ENCODE data around the gene TRERF1.
A peak's percentile ranks its signal among the peaks of the same experiment; 100 is the strongest.

TRERF1 gene

DNA sequence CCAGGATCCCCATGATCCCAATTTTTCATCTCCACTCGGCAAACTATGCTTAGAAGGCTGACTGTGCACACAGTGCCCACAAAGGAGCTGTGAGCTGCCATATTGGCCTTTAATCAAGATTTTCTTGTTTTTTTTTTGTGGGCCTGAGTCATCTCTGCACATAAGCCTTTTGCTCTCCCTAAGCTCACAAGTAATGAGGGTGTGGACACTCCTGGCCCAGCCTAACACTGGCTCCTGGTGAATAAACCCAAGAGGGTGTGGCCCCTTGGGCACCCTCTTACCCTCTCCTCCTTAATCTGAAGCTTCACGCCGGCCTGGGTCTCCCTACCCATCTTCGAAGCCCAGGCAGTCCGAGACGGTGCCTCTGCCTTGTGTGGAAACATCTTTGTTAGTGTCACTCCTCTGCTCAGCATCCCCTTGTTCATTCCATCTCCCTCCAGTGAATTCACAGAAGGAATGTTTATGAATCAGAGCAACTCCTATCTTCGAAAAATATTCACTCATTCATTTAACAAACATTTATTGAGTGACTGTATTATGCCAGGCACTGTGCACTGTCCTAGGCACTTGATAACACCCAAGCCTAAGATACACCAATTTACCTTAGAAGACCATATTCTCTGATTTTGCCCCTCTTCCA, 211.9 kb downstream of the TRERF1 start:
- DNase-seq: peak; percentile 44

DNA sequence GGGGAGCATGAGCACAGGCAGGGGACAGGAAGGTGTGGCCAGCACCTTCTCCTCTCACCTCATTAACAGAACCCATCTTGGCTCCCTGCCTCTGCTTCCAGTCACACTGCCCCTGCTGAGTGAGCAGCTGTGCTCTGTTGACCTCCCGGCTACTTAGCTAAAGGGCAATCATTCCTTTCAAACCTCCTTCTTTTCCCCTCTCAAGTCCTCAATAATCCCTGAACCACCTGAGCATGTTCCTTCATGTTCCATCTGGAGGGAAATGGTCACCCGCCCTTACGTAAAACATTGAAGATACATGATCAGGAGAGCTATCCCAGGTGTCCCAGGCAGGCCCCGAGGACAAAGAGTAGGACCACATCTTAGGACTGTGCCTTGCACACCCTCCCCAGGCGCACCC, 212.4 kb downstream of the TRERF1 start:
- peak; percentile 87 for DNase-seq

DNA sequence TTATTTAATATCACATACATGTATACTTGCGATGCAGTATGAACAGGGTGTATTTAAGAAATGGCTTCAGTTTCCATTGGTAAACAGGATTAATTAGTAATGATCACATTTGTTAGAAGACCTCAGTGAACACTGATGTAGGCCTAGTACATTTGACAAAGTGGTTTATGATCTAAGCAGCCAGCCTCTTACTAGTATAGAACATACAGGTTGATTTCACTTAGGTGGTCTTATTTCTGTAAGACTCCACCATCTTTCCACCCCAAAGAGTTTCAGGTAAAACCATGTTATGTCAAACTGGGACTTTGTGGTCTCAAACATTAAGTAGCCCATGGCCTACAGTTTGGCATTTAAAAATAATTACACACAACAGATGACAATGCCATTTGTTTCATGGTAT, 213.9 kb downstream of the TRERF1 start:
- DNase-seq: no peak

DNA sequence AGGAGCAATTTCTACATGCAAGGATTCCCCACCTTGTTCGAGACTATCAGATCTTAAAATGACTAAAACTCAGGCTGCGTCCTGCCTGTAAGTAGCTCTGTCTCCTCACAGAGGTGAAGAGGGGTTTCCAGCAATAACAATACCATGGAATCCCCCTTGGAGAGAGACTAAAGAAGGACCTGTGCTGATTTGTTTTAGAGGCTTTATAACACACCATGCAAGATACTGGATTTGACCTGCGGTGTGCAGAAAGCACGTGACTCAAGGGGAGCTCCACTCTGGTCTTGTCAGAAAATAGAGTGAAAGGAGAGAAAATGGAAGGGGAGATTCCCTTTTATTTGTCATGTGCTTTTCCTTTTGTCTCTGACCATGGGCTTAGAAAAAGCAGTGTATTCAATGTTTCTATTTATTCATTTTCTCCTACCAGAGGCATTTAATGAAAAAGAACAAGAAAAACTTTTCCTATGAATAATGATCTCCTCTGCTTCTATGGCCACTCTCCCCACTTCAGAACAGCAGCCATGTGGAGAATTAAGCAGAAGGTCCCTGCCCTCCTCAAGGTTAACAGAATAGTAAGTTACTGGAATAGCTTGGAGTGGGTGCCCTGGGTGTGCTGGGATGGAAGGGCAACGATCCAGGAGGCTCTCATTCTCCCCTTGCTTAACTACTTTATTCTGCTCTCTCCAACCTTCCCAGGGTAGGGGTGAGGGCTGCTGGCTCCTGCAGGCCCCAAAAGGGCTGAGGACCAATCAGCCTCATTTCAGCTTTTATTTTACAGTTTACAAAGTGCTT, 214.8 kb downstream of the TRERF1 start:
- DNase-seq: no peak

DNA sequence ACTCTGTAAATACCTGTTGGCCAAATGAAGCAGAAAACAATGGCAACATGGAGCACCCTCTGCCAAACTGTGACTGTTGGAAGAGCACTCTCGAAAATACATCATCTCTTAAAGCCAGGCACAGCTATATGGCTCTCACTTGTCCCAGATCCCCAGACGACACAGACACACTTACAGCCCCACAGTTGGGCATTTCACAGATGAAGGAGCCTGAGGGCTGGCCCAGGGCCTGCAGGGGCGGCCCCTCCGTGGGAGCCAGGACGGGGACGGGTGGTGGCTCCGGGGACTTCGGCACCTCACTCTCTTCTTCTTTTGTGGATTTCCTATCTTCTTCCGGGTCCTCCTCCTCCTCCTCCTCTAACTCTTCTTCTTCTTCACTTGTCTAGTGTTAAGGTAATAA, 215.7 kb downstream of the TRERF1 start:
- no peak for DNase-seq

DNA sequence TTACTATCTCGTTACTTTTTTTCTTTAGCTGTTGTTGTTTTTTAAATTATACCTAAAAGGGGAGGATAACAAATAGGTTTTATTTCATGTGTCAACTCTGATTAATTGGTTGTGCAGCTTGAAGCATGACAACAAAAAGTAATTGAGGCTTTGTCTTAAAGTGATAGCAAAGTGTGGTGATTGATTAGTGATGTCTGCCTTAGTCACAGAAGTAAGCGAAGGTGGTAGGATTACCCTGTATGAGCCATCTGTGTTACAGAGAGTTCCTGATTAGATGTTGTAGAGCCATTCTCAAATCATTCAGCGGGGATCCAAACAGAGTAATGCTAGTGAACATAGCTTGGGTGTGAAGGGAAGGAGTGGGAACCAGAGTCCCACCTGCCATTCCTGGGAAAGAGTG, 219.7 kb downstream of the TRERF1 start:
- no peak for DNase-seq

DNA sequence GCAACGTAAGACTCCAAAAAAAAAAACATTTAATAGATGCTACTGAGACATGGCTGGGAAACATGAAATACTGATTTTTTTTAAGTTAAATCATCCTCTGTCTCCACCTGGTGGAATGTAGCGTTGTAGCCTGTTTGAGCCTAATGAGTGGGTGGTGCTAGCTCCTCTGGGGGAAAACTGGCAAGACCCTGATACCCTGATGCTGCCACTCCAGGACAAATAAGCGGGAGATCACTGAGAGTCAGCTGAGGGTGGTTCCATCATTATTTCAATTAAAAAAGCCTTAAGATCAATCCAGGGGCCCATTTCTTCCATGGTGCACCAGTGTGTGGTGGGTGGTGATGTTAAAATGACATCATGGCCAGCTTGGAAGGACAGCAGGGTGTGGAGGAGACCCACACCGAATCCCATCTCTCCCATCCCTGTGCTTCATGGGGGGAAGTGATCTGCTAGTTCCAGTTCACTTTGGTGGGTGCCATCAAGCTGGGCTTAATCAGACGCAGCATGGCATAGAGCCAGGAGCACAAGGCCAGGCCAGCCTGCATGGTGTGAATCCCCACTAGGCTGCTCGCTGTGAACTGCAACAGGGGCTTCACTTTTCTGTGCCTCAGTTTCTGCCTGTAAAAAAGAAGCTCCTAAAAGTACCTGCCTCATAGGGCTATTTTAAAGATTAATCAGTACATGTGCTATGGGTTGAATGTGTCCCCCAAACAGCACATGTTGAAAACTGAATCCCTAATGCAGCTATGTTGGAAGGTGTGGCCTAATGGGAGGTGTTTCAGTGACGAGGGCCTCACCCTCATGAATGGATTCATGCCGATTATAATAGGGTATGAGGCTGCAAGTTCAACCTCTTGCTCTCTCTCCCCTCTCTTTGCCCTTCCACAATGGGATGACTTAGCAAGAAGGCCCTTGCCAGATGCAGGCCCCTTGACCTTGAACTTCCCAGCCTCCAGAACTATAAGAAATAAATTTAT, 221.1 kb downstream of the TRERF1 start:
- DNase-seq: no peak

DNA sequence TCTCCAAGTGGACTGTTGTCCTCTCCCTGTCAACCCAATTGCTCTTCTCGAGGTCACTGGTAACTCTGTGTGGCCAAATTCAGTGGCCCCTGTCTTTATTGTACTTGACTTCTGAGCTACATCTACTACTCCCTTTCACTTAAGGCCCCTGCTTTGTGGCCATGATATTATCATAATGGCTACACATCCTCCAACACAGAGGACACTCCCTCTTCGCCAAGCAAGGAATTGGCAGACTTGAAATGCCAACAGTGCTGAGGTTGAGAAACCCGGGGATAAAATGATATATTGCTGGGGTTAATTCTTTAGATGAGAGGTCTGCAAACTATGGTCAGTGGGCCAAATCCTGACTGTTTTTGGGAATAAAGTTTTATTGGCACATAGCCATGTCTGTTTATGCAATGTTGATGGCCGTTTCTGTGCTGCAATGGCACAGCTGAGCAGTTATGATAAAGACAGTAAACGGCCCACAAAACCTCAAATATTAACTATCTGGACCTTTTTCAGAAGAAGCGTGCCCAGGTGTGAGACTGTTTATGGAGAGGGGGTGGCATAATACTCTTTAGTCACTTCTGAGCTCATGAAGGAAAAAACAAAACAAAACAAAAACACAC, 222.1 kb downstream of the TRERF1 start:
- DNase-seq: no peak

DNA sequence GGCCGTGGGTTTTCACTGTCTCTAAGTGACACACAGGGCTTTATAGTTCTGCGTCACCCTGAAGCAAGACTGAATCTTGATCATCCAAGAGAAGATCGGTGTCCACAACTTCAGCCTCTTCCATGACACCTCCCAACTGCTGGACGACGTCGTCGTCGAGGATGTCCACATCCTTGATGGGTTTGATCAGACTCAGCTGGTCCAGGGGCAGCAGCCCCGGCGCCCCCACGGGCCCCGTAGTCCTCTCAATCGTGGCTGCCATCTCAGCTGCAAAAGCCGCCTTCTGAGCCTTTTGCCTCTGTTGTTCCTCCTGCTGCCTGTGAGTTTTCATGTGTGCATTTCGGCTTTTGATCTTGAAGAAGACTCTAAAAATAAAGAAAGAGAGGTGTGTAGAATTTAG, 223.4 kb downstream of the TRERF1 start:
- no peak for DNase-seq

DNA sequence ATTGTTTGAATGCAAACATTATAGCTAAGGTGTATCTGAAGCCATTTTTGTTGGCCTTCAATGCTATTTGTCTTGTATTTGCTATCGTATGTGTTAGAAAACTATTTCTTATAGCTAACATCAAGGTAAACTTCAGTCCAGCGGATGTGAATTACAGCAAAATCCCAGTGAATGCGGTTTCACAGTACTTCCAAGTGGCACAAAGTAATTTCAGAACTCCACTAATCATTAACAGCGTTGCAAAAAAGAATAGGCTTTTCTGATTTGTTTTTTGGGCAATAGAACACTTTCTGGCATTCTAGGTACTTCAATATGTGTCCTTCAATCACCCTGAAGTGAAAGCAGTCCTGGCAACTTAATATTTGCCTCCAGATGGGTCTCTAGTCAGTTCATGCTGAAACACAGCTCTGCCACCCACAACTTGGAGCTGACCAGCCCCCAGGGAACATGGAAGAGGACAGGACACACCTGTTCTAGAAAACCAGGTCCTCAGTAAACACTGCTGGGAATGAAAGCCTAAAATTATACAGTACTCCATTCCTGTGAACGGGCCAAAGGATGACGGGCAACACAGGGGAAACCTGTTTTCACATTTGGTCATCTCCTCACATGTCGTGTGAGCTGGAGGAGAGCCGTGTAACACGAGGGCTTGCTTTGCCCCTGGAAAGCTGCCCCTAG, 224.4 kb downstream of the TRERF1 start:
- no peak for DNase-seq

DNA sequence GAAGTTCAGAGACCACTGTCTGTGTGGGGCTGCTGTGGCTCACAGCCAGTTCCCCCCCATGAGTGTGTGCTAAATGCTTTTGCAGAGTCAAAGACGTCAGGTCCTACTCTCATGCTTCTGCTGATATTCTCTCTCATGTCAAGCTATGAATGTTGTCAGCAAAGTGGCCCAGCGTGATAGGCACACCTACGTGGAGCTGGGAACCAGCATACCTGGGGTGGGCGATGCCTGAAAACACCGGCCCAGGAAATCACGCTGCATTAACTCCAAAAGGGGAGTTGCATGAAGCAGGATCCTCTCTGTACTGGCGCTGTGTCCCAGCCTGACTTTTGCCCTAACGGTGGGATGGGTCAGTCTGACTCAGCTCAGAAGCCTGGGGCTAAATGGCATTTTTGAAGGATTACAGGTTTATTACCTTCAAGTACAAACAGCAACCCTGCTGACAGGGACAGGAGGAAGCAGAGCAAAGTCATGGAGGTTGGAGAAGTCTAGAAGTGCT, 225.0 kb downstream of the TRERF1 start:
- DNase-seq: no peak

DNA sequence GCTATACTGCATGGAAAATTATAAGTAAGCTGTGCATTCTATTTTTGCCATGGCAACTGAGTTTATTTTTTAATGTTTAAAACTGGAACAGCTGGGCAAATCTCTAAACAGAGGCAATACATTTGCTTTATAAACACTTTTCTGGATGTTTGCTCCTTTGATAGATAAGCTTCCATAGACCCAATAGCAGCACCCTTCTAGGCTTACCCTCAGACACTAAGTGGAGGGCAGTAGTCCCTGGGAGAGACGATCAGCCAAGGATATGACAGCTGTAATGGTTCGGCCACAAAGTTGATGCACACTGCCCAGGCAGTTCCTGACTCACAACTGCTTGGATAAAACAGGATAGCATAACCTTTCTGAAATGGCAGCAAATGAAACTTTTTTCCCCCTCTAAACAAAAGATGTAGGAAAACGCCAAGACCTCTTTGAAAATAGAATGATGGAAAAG, 225.5 kb downstream of the TRERF1 start:
- DNase-seq: no peak

DNA sequence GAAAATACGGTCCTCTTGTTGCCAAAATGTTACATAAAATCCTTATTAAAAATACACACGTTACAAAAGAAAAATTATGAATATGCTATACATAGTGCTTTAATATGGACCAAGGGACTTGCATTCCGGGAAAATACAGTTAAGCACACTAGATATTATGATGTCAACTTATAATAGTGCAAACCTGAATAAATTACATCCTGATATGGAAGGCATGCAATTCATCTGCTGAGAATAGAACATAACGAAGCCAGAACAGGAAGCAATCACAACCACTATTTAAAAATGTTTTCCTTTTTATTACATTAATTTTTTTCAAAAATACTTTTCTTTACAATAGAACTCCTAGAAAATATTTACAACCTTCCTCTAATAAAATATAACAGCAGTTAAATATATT, 226.3 kb downstream of the TRERF1 start:
- DNase-seq: no peak

DNA sequence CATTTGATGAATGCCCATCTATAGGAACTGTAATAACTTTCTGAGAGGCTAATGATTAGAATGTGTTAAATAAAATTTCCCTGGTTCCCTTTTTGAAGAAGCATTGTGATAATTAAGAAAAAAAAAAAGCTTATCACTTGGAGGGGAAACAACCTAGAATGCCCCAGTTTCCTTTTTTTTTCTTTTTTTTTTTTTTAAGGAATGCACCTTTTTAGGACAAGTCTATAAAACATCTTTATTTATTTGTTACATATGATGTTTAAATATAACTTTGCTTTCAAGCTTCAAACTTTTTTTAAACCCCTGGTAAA, 226.7 kb downstream of the TRERF1 start:
- DNase-seq: no peak

DNA sequence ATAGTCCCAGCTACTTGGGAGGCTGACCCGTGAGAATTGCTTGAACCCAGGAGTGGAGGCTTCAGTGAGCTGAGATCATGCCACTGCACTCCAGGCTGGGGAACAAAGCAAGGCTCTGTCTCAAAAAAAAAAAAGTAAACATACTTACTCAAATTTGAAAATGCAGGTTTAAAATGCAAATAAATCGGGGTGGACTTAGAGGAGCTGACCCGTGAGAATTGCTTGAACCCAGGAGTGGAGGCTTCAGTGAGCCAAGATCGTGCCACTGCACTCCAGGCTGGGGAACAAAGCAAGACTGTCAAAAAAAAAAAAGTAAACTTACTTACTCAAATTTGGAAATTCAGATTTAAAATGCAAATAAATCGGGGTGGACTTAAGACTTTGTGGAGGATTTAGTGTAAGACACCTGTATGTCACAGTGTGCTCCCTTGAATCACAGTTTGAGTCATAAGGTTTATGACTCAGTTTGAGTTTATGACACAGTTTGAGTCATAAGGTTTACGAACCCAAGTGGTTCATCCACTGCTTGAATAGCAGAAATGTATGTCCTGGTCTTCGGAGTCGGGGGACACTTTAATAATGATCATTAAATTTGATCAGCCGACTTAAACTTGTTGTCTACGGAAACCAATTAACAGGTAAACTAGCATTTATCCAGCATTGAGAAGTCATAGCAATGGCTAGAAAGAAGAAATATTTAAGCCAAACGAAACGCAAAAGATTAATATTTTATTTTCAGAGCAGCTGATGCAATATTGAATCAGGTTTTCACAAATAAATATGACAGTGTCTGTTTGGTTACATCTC, 227.3 kb downstream of the TRERF1 start:
- DNase-seq: no peak

DNA sequence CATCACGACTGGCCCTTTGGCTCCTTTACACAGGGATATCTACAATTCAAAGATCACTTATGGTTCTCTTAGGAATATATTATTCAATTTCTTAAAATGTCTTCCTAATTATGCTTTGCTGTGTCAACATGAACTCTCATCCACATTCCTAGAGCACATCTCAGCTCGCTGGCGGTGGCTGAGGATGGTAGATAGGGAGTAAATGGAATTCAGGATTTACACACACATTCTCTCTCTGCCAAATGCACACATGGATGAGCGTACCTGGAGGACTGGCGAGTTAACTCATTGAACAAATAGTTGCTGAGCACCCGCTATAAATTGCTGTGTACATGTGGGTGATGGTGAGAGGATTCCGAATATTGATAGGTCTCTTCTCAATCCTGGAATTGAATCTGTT, 229.3 kb downstream of the TRERF1 start:
- DNase-seq: no peak

DNA sequence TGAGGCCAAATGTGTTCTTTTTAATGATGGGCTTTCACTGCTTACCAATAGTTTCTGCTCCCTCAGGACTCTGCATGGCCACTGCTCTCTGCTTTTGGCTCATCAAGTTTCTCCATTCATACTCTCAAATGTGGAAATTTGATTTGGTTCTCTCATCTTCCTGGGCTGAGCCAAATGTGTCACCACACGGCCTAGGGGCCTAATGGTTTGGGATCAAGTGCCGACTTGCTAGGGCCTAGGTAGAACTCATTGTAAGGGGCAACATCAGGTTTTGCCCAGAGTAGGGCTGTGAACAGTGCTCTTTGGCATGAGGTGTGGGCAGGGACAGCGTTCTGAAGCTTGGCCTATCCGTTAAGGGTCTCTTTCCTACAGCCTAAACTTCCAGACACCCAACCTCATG, 230.2 kb downstream of the TRERF1 start:
- no peak for DNase-seq

DNA sequence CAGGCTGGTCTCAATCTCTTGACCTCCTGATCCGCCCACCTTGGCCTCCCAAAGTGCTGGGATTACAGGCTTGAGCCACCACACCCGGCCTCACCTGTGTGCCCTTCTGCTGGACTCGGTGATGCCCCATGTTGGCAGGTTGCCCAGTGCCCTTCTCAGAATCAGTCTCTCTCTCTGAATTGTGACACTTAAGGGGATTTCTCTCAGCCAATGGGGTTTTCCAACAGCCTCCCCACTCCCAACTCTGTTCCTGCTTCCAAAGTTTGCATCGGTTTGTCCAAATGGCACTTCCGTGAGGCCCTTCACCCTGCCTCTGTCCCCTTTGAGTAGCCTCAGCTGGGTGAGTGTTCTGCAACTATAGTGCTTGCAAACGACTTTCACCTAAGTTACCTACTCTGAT, 230.9 kb downstream of the TRERF1 start:
- no peak for DNase-seq

DNA sequence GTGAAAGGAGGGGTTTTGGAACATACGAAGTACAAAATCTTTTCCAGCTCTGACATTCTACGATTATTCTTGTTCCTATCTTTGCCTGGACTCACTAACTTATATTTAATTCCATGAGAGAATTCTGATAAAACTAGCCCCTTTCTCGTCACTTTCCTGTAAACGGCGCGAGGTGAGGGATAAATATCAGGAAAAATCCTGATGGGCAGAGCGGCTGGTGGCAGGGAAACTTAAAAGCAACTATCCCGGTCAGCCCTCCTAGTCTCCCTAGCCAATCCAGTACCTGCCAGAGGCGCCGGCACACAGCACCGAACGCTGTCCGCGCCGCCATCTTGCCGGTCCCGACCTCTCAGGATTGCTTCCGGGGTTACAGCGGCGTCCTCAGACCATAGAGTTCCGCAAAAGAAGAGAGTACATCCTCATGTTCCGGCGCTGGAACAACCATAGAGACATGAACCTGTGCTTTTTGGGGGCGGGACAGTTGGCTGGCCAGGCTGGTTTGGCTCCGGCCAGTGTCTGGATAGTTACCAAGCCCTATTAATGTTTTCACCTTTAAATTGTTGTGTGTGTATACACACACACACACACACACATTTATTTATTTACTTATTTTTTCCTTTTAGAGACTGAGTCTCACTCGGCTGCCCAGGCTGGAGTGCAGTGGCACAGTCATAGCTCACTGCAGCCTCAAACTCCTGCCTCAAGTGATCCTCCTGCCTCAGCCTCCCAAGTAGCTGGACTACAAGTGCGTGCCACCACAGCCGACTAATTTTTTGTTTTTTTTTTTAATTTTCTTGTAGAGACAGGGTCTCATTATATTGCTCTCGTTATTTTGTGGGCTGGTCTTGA, 234.0 kb downstream of the TRERF1 start, which contains the start of gene MRPS10:
Gene MRPS10, minus strand, starts transcription at position 343 of the 849 bp plus-strand sequence. Its CDS starts 12 bp downstream, at position 331.
- peak; percentile 97 for DNase-seq

DNA sequence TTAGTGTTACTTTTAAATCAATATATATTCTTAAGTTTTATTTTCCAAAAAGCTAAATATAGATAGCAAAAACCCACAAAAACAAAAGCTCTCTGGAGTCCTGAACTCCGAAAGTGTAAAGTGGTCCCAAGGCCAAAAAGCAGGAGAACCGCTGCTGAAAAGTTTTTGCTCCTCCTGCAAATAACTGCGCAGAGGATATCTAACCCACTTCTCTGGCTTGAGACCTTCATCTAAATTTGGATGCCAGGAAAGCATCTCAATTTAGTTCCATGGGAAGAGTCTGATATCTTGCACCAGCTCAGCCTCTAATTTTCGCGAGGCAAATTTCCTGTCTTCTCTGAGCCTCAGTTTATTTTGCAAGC, 234.6 kb downstream of the TRERF1 start:
- no peak for DNase-seq

All from DMS79 treated with DMSO at 0.1 percent for 48 hours (cell line).